IgD-negative memory B cell (primary cell): ENCODE data around the gene STRADB. TPM values are rescaled to one million over a fixed set of nuclear protein-coding genes. Genes with fewer than 3 reads are reported as not detected.

ENCODE experiments used
- H3K27ac Mint-ChIP-seq, 3 donors: one replicate each; pipeline ENCODE4 v1.8.0; 2020 to 2022; ENCODE audit warnings: mild to moderate bottlenecking in 3 of 3, mixed read lengths in 3 of 3, moderate library complexity in 1 of 3
- H3K27me3 Mint-ChIP-seq: one replicate; pipeline ENCODE4 v1.8.0; 2021; ENCODE audit warnings: mixed read lengths
- H3K36me3 Mint-ChIP-seq: one replicate; pipeline ENCODE4 v1.8.0; 2020; ENCODE audit warnings: mild to moderate bottlenecking, mixed read lengths
- H3K4me1 Mint-ChIP-seq, 3 donors: one replicate each; pipeline ENCODE4 v1.8.0; 2020 to 2022; ENCODE audit warnings: mixed read lengths in 3 of 3, mild to moderate bottlenecking in 1 of 3
- H3K4me3 Mint-ChIP-seq, 4 donors: one replicate each; pipeline ENCODE4 v1.8.0; 2020 to 2022; ENCODE audit warnings: mild to moderate bottlenecking in 4 of 4, mixed read lengths in 4 of 4, moderate library complexity in 3 of 4
- H3K9me3 Mint-ChIP-seq, 3 donors: one replicate each; pipeline ENCODE4 v1.8.0; 2020 to 2021; ENCODE audit warnings: mixed read lengths in 3 of 3, mild to moderate bottlenecking in 1 of 3
- polyA plus RNA-seq: library from polyadenylated mRNA; unstranded; fragments of 300-500 nt; fragmentation: Illumina TruSeq; gene quantifications from one replicate; pipeline ENCODE4 v1.2.3, GENCODE V29; 2021

STRADB gene
- polyA plus RNA-seq, 1 donor from 2014 or later: 40.0 TPM

DNA sequence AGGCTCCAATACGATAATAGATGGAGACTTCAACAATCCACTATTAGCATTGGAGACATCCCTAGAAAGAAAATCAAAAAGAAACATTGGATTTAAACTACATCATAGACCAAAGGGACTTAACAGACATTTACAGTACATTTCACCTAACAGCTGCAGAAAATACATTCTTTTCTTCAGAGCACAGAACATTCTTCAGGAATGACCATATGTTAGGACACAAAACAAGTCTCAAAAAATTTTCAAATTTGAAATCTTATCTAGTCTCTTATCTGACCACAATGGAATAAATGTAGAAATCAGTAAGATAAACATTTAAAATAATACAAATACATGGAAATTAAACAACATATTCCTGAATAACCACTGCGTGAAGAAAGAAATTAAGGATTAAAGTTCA, 68.7 kb downstream of the STRADB start:
- H3K27ac Mint-ChIP-seq: no peak overlapping the region
- no peak overlapping the region for H3K4me3 Mint-ChIP-seq
- peaks cover 12% of the 10 kb centered on the region for H3K27me3 Mint-ChIP-seq
- H3K9me3 Mint-ChIP-seq: peaks cover 16 to 24% (median 20%) of the 10 kb centered on the region in 3 donors
- no peaks in the 10 kb centered on the region for H3K4me1 Mint-ChIP-seq
- H3K36me3 Mint-ChIP-seq: peaks cover 2% of the 10 kb centered on the region

DNA sequence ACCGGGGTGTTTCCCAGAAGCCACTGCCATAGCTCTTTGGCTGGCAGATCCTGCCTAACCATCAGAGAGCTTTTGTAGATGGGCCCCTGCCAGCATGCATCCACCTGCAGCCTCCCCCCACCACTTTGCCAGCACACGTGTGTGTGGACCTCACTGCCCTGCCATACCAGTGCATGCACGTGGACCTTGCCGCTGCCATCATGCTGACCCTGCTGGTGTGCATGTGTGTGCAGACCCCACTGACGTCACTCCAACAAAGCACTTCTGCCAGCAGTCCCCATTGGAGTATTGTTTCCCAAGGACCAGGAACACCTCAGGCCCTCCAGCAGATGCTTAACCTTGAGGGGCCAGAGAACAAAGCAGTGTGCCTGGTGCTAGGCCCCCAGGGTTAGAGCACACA, 71.4 kb downstream of the STRADB start:
- Mint-ChIP-seq H3K9me3 (peaks cover 16 to 35% (median 27%) of the 10 kb centered on the region in 3 donors), H3K4me3 (no peak overlapping the region), H3K27ac (peak overlapping the region in 1 of 3 donors; percentile 16), H3K4me1 (no peaks in the 10 kb centered on the region), H3K36me3 (peaks cover 2% of the 10 kb centered on the region), H3K27me3 (peaks cover 11% of the 10 kb centered on the region)

DNA sequence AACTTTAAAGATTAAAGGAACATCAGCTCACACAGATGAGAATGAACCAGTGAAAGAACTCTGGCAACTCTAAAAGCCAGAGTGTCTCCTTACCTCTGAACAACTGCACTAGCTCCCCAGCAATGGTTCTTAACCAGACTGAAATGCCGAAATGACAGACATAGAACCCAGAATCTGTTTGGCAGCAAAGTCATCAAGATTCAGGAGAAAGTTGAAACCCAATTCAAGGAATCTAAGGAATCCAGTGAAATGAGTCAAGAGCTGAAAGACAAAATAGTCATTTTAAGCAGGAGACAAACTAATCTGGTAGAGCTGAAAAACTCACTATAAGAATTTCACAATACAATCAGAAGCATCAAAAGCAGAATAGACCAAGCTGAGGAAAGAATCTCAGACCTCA, 72.0 kb downstream of the STRADB start:
- Mint-ChIP-seq H3K36me3 (peaks cover 2% of the 10 kb centered on the region), H3K27ac (peak overlapping the region in 1 of 3 donors; percentile 16), H3K4me3 (no peak overlapping the region), H3K9me3 (peaks cover 16 to 37% (median 30%) of the 10 kb centered on the region in 3 donors), H3K4me1 (no peaks in the 10 kb centered on the region), H3K27me3 (peaks cover 11% of the 10 kb centered on the region)

Other genes with a start within 250 kb of the STRADB start
- 56.1 TPM for gene CASP8, start 191.2 kb upstream of the STRADB start, polyA plus RNA-seq
- gene FLACC1, start 94.4 kb upstream of the STRADB start, polyA plus RNA-seq: 0.64 TPM
- gene TRAK2, start 282 bp upstream of the STRADB start, polyA plus RNA-seq: 33.0 TPM
- gene TMEM237, start 191.8 kb downstream of the STRADB start, polyA plus RNA-seq: 2.2 TPM
- gene MPP4, start 246.9 kb downstream of the STRADB start, polyA plus RNA-seq: not detected